Neural cell (in vitro differentiated cells): ENCODE data around the gene CGNL1. TPM values are rescaled to one million over a fixed set of nuclear protein-coding genes. Genes with fewer than 3 reads are reported as not detected.

Experiments used
- H2AFZ ChIP-seq: fragments of 200-600, 300-800 bp; sonication (generic), shearing (Covaris generic); 2 replicates; pipeline ENCODE4 v1.6.0; 2014; ENCODE audit warnings: low read depth, mild to moderate bottlenecking, antibody characterized with exemption, low read length, moderate library complexity
- H3F3A ChIP-seq: fragments of 200-600 bp; shearing (Covaris generic); 2 replicates; pipeline ENCODE4 v1.6.1; 2016; ENCODE audit warnings: mild to moderate bottlenecking, moderate library complexity, mixed read lengths, antibody characterized with exemption, low read length; ENCODE audit not compliant: insufficient read depth, poor library complexity, severe bottlenecking
- H3K27ac ChIP-seq: fragments of 200-600, 300-800 bp; sonication (generic), shearing (Covaris generic); 2 replicates; pipeline ENCODE4 v1.5.1; 2014; ENCODE audit warnings: mild to moderate bottlenecking, low read length, moderate library complexity
- H3K27me3 ChIP-seq: fragments of 300-800, 200-600 bp; sonication (generic), shearing (Covaris generic); 2 replicates; pipeline ENCODE4 v1.6.0; 2014; ENCODE audit warnings: mild to moderate bottlenecking, low read depth, low read length, moderate library complexity; ENCODE audit not compliant: insufficient read depth
- H3K36me3 ChIP-seq: fragments of 300-800, 200-600 bp; sonication (generic), shearing (Covaris generic); 2 replicates; pipeline ENCODE4 v1.5.1; 2014; ENCODE audit warnings: mild to moderate bottlenecking, antibody characterized with exemption, low read length, moderate library complexity; ENCODE audit not compliant: insufficient read depth
- H3K4me2 ChIP-seq: fragments of 300-800, 200-600 bp; sonication (generic), shearing (Covaris generic); 2 replicates; pipeline ENCODE4 v1.6.0; 2014; ENCODE audit warnings: mild to moderate bottlenecking, low read length
- H3K4me3 ChIP-seq: fragments of 300-800, 200-600 bp; sonication (generic), shearing (Covaris generic); 2 replicates; pipeline ENCODE4 v1.5.1; 2014; ENCODE audit warnings: mild to moderate bottlenecking, low read length, moderate library complexity
- H3K79me2 ChIP-seq: fragments of 200-600 bp; shearing (Covaris generic); replicated peaks from 2 replicates; pipeline ENCODE4 v1.6.0; 2014; ENCODE audit warnings: mild to moderate bottlenecking, low read length, moderate library complexity; ENCODE audit not compliant: insufficient read depth
- H3K9ac ChIP-seq: fragments of 300-800, 200-600 bp; sonication (generic), shearing (Covaris generic); 2 replicates; pipeline ENCODE4 v1.6.1; 2016; ENCODE audit warnings: mild to moderate bottlenecking, low read length, mixed read lengths
- H3K9me2 ChIP-seq: fragments of 200-600 bp; shearing (Covaris generic); 2 replicates; pipeline ENCODE4 v1.6.1; 2016; ENCODE audit warnings: mild to moderate bottlenecking, low read length, mixed read lengths; ENCODE audit not compliant: insufficient read depth
- H3K9me3 ChIP-seq: fragments of 200-600, 300-800 bp; sonication (generic), shearing (Covaris generic); 2 replicates; pipeline ENCODE4 v1.6.1; 2016; ENCODE audit warnings: mild to moderate bottlenecking, mixed run types, low read length, moderate library complexity, mixed read lengths
- H4K20me1 ChIP-seq: fragments of 200-600 bp; shearing (Covaris generic); 2 replicates; pipeline ENCODE4 v1.6.1; 2016; ENCODE audit warnings: mild to moderate bottlenecking, mixed run types; ENCODE audit not compliant: insufficient read depth
- CTCF ChIP-seq: fragments of 450-650 bp; IDR thresholded peaks from 2 replicates; pipeline ENCODE4 v1.5.1; 2014; ENCODE audit warnings: antibody characterized with exemption, mild to moderate bottlenecking, moderate library complexity; ENCODE audit not compliant: poor library complexity, severe bottlenecking
- EP300 ChIP-seq: fragments of 450-650 bp; conservative IDR thresholded peaks from 2 replicates; pipeline ENCODE4 v1.6.1; 2014; ENCODE audit warnings: antibody characterized with exemption, mild to moderate bottlenecking, moderate library complexity; ENCODE audit not compliant: poor library complexity, severe bottlenecking
- EZH2 ChIP-seq: fragments of 200-600, 300-800 bp; shearing (Covaris generic), sonication (generic); IDR thresholded peaks from 2 replicates; pipeline ENCODE4 v1.6.1; 2014; ENCODE audit warnings: antibody characterized with exemption, low read length, borderline replicate concordance, mild to moderate bottlenecking; ENCODE audit not compliant: insufficient read depth, poor library complexity, severe bottlenecking
- MXI1 ChIP-seq: fragments of 450-650 bp; conservative IDR thresholded peaks from 2 replicates; pipeline ENCODE4 v1.6.1; 2014; ENCODE audit warnings: antibody characterized with exemption, mild to moderate bottlenecking; ENCODE audit not compliant: poor library complexity, severe bottlenecking
- POLR2AphosphoS5 ChIP-seq: IDR thresholded peaks from 2 replicates; pipeline ENCODE4 v1.6.1; 2012
- RAD21 ChIP-seq: fragments of 450-650 bp; conservative IDR thresholded peaks from 2 replicates; pipeline ENCODE4 v1.6.1; 2014; ENCODE audit warnings: antibody characterized with exemption, mild to moderate bottlenecking, moderate library complexity
- REST ChIP-seq: IDR thresholded peaks from 2 replicates; pipeline ENCODE4 v1.6.1; 2012; ENCODE audit warnings: borderline replicate concordance
- SMC3 ChIP-seq: fragments of 450-650 bp; conservative IDR thresholded peaks from 2 replicates; pipeline ENCODE4 v1.6.1; 2014; ENCODE audit warnings: antibody characterized with exemption, mild to moderate bottlenecking, moderate library complexity; ENCODE audit not compliant: poor library complexity
- TAF1 ChIP-seq: IDR thresholded peaks from 2 replicates; pipeline ENCODE4 v1.6.1; 2012; ENCODE audit warnings: low read depth
- polyA plus RNA-seq: library from polyadenylated mRNA; depleted of rRNA; stranded (reverse); fragments of >200 nt; gene quantifications from 2 replicates; pipeline ENCODE4 v1.2.3, GENCODE V29; 2014

The CGNL1 gene
- polyA plus RNA-seq, 1 donor from 2014 or later = 0.26 TPM

DNA sequence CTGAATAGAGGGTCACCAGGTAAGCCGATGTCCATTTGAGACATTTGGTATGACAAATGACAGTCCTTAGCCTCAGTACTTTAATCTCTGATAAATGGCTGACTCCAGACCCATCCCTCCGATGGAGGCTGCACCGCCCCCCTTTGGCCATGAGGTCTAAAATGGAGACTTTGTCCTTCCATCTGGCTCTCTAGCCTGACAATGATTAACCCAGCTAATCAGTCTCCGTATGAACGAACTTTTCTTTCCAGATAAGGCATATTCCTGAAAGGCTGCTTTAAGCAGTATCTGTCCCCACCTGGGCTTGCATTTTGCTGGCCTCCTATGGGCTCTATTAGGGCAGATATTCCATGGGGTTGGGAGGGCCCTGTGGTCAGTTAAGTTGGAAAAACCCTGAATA lies 204.6 kb downstream of the CGNL1 start:
- Histone ChIP-seq H2AFZ (no peak overlapping the region), H3K9me2 (no peaks in the 10 kb centered on the region), H3K4me3 (no peak overlapping the region), H3K27ac (no peak overlapping the region), H3K36me3 (no peaks in the 10 kb centered on the region), H3K79me2 (no peaks in the 10 kb centered on the region), H3K27me3 (no peaks in the 10 kb centered on the region), H3K4me2 (no peak overlapping the region), H3K9me3 (no peaks in the 10 kb centered on the region), H3F3A (no peaks in the 10 kb centered on the region), H3K9ac (no peak overlapping the region), H4K20me1 (no peaks in the 10 kb centered on the region)
- no peak for TF ChIP-seq MXI1
- TF ChIP-seq EP300 = no peak
- no peak for TF ChIP-seq EZH2

- no peak overlapping the region for H3K9ac ChIP-seq
- H3K36me3 ChIP-seq = no peaks in the 10 kb centered on the region
- no peaks in the 10 kb centered on the region for H3K9me2 ChIP-seq
- H3K79me2 ChIP-seq = no peaks in the 10 kb centered on the region
- H3K4me2 ChIP-seq = no peak overlapping the region
- H3K9me3 ChIP-seq = no peaks in the 10 kb centered on the region
- no peaks in the 10 kb centered on the region for H3K27me3 ChIP-seq
- H2AFZ ChIP-seq = no peak overlapping the region
- TF ChIP-seq POLR2AphosphoS5 = no peak
- no peak for TF ChIP-seq SMC3
- no peak for TF ChIP-seq REST
- no peak for TF ChIP-seq MXI1
- TF ChIP-seq EZH2 = no peak
- no peak for TF ChIP-seq EP300
- no peak for TF ChIP-seq TAF1
- H3F3A ChIP-seq = no peaks in the 10 kb centered on the region
- no peak overlapping the region for H3K4me3 ChIP-seq
- no peaks in the 10 kb centered on the region for H4K20me1 ChIP-seq
- H3K27ac ChIP-seq = no peak overlapping the region
Measured at GRCh38 chr15:57582090-57582489, 205.8 kb downstream of the CGNL1 start.

GRCh38 chr15:57583282-57583681 lies 207.0 kb downstream of the CGNL1 start:
- Histone ChIP-seq H3K4me2 (no peak overlapping the region), H3K36me3 (no peaks in the 10 kb centered on the region), H4K20me1 (no peaks in the 10 kb centered on the region), H3F3A (no peaks in the 10 kb centered on the region), H3K79me2 (no peaks in the 10 kb centered on the region), H3K27ac (no peak overlapping the region), H3K9ac (no peak overlapping the region), H3K27me3 (no peaks in the 10 kb centered on the region), H3K9me3 (no peaks in the 10 kb centered on the region), H3K4me3 (no peak overlapping the region), H3K9me2 (no peaks in the 10 kb centered on the region), H2AFZ (no peak overlapping the region)
- TF ChIP-seq REST = no peak
- TF ChIP-seq MXI1 = no peak
- TF ChIP-seq TAF1 = no peak
- no peak for TF ChIP-seq EZH2
- TF ChIP-seq POLR2AphosphoS5 = no peak
- no peak for TF ChIP-seq SMC3
- no peak for TF ChIP-seq RAD21
- no peak for TF ChIP-seq EP300
- TF ChIP-seq CTCF = no peak
